Measurements from ENCODE around the gene NTMT1.

The NTMT1 gene

GRCh38 chr9:129637673-129638439 lies 11.9 kb downstream of the NTMT1 start:
- DNase-seq = no peak

- DNase-seq = no peak
Observed at GRCh38 chr9:129639034-129639630, 13.2 kb downstream of the NTMT1 start.

GRCh38 chr9:129639756-129640085 lies 13.8 kb downstream of the NTMT1 start:
- no peak for DNase-seq

DNA sequence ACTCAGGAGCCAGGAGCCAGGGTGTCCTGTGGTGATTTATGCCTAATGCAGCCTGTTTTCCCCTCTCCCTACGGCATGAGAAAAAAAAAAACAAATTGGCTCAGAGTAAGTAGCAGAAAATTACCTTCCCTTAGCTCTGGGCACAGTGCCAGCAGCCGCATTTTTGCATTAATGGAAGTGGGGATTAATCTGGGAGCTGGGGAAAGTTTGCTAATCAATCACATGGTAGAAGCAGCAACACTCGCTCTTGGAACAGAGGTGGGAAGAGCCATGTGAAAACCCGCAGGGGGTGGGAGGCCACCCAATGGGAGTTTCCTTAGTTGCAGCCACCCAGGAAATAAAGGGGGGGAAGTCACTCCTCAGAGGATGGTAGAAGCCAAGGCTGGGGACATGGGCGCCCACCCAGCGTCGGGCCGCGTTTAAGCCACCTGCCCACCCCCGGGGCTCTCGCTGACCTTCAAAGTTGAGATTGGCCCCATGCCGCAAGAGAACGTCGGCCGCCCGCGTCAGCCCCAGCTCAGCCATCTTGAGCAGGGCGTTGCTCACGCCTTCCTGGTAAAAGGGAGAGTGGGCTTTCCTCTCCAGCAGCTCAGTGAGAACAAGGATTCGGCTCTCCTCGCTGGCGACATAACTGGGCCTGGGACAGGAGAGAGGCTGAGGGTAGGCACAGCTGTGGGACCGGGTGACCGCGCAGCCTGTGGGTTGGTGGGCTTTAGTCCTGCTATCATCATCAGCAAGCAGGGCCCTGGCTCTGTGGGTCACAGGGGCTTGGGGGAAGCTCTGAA lies 14.3 kb downstream of the NTMT1 start:
- no peak for DNase-seq

DNA sequence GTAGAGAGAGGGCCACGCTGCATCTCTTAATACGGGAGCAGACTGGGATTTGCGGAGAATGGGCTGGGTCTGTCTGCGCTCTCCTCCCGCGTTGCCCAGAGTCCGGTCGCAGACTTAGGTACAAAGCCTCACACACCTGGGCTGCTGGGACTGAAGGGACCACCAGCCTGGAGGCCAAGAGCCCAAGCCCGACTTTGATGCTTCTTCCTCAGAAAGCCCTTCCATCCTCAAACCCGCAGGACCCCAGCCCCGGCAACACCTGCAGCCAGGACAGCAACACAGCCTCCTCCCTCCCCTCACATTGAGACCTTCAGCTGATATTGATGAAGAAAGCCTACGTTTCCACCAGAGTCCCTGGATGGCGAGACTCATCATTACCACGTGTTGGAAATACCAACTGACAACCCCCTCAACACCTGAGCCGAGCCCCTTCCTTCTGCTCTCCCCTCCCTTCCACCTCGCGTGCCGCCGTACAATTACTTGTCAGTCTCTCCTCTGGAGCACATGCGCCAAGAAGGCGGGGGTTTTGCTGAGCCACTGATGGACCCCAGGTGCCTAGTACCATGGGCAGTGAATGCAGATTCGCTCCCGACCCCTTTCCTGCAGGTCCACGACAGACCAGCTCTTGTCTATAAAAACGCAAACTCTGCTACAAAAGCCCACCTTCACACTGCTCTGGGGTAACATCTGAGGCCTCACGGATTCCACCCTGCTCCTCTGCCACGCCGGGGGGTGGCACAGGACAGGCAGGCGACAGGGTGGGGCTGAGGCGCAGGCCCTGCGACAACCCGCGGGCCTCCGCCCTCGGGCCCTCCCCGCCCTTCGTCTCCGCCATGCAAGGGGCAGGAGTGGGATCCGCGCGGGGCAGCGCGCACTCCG lies 15.1 kb downstream of the NTMT1 start:
- no peak for DNase-seq

DNA sequence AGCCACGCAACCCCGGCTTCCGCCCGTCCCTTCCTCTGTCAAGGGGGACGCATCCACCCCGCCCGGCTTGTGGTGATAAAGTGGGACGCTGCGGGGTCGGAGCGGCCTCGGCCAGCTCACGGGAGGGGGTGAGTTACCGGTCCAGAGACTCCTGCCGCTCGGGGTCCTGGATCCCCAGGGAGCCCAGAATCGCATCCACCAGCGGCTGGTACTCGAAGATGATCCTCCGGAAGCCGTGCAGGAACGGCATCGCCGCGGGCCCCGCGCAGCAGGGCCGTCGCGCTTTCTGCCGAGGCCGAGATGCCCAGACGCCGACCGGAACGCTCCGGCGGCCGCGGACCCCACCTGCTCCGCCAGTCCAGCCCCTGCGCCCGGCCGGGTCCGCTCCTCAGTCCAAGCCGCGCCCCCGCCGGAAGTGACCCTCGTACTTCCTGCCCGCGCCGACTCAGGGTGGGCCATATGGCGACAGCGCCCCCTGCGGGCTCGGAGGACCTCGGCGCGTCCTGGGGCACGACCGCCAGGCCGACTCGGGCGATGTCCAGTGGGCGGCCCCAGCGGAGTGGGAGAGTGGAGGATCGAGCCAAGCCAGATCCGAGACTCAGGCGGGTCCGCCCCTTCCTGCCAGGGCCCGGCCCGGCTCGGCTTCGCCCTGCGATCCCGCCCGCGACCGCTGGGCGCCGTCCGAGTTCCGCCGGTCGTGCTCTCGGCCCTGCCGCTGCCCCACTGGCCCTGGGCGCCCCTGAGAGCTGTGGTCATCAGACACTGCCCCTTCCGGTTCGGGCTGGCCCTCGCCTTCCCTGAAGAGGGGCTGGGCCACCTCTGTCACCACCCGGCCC lies 16.0 kb downstream of the NTMT1 start, which contains the start of gene ASB6:
ASB6 (minus strand) TSS at position 402 of the 836 bp plus-strand sequence; CDS start at position 250, 152 bp downstream.
- peak; percentile 90 for DNase-seq

- no peak for DNase-seq
Observed at GRCh38 chr9:129643706-129644105, 17.7 kb downstream of the NTMT1 start.

DNA sequence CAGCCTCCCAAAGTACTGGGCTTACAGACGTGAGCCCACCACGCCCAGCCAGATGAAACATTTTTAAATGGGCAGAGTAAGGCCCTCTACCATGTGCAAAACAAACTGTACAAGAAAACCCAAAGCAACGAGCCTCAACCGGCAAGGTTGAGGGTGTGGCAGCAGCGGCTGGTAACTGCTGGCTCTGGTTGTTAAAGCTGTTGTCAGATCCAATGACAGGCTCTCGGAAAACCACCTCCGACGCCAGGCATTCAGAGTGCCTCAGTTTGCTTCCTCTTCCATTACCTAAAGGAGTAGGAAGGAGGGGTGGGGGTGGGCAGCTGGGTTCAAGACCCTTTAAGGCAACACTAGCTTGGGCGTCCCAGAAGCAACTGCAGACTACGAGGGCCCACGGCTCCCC lies 18.4 kb downstream of the NTMT1 start:
- DNase-seq = no peak

GRCh38 chr9:129644902-129645301 lies 18.9 kb downstream of the NTMT1 start:
- DNase-seq = no peak

- no peak for DNase-seq
Observed at GRCh38 chr9:129646252-129646651, 20.3 kb downstream of the NTMT1 start.

DNA sequence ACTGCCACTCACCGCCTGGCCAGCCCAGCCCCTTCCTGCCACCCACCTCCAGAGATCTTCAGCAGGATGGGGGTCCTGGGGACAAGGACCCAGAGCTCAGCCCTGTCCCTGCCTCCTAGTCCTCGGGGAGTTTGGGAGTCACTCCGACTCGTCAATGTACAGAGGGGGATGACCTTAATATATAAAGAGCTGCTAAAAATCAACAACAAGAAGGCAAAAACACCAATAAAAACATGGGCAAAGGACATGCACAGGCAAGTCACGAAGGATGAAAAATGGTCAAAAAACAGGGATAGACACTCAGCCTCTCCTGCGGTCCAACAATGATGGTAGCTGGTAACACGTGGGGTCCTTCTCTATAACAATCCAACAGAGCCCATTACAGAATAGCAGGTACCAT lies 20.7 kb downstream of the NTMT1 start:
- no peak for DNase-seq

- no peak for DNase-seq
Observed at GRCh38 chr9:129647635-129648034, 21.7 kb downstream of the NTMT1 start.

DNA sequence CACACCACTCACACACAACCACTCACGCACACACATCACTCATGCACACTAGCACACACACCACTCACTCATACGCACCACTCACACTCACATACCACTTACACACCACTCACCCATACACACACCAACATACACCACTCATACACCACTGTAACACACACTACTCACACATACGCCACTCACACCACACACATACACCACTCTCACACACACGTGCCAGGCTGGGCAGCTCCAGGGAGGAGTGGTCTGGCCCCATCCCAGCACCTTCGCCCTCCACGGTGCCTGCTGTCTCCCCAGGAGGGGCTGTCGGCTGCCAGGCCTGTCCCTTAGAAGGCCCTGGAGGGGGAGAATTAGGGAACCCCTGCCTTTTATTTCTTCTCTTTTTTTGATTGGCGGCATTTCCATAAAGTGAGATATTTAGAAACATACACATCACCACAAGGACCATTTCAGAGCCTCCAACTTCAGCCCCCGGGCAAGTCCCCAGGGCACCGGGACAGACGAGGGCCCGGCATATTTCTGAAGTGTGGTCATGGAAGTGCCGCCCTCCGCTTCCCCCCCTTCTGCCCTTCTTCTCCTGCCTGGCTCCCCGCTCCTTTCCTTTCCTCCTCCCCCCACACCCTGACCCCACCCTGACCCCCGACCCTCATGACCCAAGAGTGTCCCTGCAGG lies 22.3 kb downstream of the NTMT1 start:
- DNase-seq = no peak

GRCh38 chr9:129648764-129649115 lies 22.8 kb downstream of the NTMT1 start:
- DNase-seq = no peak

DNA sequence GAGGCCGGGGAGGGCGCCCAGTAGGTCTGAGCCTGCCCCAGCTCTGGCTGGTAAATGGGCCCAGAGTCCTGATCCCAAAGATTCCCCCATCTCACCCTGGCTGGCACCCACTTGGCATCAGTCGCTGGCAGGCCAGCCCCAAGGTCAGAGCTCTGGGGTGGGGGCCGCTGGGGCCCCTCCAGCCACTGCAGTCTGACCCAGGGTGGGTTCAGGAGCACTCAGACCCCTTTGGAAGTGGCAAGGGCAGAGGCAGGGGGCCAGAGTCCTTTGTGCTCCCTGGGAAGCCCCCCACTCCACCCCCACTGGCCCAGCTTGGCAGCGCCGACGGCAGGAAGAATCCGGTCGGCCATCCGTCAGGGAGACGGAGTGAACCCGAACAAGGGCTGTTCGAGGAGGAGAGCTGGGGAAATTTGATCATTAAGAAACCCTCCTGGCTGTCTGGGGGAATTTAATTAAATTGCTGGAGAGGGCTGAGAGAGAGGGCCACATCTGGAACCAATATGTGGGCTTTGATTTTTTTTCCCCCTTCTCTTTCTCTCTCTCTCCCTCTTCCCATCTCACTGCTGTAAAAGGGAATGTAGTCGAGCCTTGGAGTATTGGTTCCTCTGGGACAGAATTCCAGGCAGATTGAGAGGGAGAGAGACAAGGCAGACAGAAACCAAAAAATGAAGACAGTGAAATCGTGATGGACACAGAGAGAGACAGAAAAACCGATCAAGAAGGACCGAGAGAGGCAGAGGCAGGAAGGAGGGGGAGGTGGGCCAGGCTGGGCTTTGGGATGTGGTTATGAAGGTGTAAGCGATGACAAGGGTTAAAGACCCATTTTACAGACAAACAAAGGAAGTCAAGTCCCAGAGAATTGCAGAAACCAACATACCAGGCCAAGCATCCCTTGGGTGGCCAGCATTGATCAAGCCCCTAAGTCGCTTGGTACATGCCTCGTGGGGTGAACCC lies 24.0 kb downstream of the NTMT1 start:
- DNase-seq = no peak

GRCh38 chr9:129650680-129651235 lies 24.8 kb downstream of the NTMT1 start:
- no peak for DNase-seq

DNA sequence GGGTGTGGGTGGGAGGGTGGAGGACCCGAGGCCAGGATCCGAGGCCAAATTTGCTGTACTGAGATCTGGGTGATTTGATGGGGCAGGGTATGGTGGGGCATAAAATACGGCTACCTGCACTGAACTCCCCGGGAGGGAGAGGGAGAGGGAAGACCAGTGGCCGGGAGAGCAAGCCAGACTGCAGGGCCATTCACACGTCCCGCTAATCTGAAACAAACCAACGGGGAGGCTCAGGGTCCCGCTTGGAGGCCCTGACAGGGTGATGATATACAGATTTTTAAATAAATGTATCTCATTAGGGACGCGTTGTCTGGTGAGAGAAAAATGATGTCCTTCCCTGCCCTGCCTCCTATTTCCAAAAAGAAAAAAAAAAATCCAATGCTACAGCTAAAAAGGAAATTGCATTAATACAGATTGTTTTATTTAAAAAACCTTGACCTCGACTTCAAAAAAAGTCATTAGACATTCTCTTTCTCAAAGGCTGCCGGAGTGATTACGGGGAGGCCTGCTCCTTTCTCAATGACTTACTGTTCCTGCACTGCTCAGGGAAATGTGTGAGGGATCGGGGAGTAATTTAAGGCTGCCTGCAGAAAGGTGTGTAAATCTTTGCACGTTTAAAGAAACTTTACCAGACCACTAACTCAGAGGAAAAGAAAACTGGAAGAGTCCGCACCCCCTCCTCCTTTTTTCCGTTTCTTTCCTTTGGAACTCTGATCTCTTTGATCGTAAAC lies 28.0 kb downstream of the NTMT1 start:
- no peak for DNase-seq

DNA sequence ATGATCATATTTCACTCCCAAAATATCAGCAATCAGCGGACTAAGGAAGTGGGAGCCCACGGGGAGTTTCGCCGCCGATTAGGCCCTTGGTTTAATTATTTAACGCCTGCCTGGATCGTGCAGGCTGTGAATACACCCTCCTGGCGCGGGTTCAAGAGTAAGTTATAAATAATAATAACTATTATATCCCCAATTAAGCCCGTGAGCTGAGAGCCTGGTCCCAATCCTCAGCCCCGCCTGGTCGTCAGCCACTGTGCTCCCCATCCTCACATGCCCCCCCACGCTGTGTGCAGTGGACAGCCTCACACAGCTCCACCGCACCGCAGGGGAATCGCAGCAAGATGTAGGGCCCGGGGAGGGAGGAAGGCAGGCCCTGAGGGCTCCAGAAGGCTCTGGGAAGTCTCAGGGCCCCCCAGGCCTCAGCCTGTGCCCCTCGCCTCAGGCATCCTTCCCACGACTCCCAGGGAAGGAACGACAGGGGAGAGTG lies 28.6 kb downstream of the NTMT1 start:
- no peak for DNase-seq

GRCh38 chr9:129655154-129655553 lies 29.2 kb downstream of the NTMT1 start:
- no peak for DNase-seq

Data from activated CD8-positive, alpha-beta memory T cell treated with anti-CD3 and anti-CD28 coated beads, Interleukin-2, amount 50 U/mL, for 4 hours (primary cell).